ENCODE measurements around the gene PPL.

The PPL gene

GRCh38 chr16:4883501-4883900 lies 53.4 kb downstream of the PPL start:
- Histone ChIP-seq H3F3A (ENCODE audit: insufficient read depth, low read length) (no peaks in the 10 kb centered on the region), H3K27ac (ENCODE audit: low read depth, low read length, poor library complexity, severe bottlenecking) (no peak overlapping the region)

GRCh38 chr16:4882633-4883285 lies 54.2 kb downstream of the PPL start:
- Histone ChIP-seq H3K4me2 (ENCODE audit: low read length) (no peak overlapping the region), H3K79me2 (ENCODE audit: insufficient read depth, low read length) (no peaks in the 10 kb centered on the region), H3K9me2 (ENCODE audit: low read depth, low read length) (no peaks in the 10 kb centered on the region), H3K9ac (ENCODE audit: low read length) (no peak overlapping the region), H3K27ac (ENCODE audit: low read depth, low read length, poor library complexity, severe bottlenecking) (no peak overlapping the region), H3K9me3 (ENCODE audit: low read length) (no peaks in the 10 kb centered on the region), H2AFZ (ENCODE audit: low read length) (no peak overlapping the region), H3F3A (ENCODE audit: insufficient read depth, low read length) (no peaks in the 10 kb centered on the region), H4K20me1 (ENCODE audit: insufficient read depth, low read length) (no peaks in the 10 kb centered on the region), H3K27me3 (ENCODE audit: insufficient read depth, low read length) (no peaks in the 10 kb centered on the region), H3K36me3 (ENCODE audit: insufficient read depth, low read length) (peaks cover 79% of the 10 kb centered on the region), H3K4me3 (ENCODE audit: low read depth, low read length, poor library complexity, severe bottlenecking) (no peak overlapping the region), H3K4me1 (ENCODE audit: insufficient read depth, low read length, severe bottlenecking) (no peaks in the 10 kb centered on the region)
- TF ChIP-seq CTCF (IDR thresholded peaks at IDR 0.05; ENCODE audit: low read length), result no peak
- no peak for TF ChIP-seq EZH2 (IDR thresholded peaks at IDR 0.05; ENCODE audit: borderline replicate concordance, low read length)

More at GRCh38 chr16:4883501-4883900, 53.4 kb downstream of the PPL start:
- Histone ChIP-seq H4K20me1 (ENCODE audit: insufficient read depth, low read length) (no peaks in the 10 kb centered on the region), H3K9me2 (ENCODE audit: low read depth, low read length) (no peaks in the 10 kb centered on the region), H2AFZ (ENCODE audit: low read length) (no peak overlapping the region), H3K4me2 (ENCODE audit: low read length) (no peak overlapping the region), H3K27me3 (ENCODE audit: insufficient read depth, low read length) (no peaks in the 10 kb centered on the region), H3K9ac (ENCODE audit: low read length) (no peak overlapping the region), H3K4me3 (ENCODE audit: low read depth, low read length, poor library complexity, severe bottlenecking) (no peak overlapping the region), H3K79me2 (ENCODE audit: insufficient read depth, low read length) (no peaks in the 10 kb centered on the region), H3K36me3 (ENCODE audit: insufficient read depth, low read length) (peaks cover 72% of the 10 kb centered on the region), H3K4me1 (ENCODE audit: insufficient read depth, low read length, severe bottlenecking) (no peaks in the 10 kb centered on the region), H3K9me3 (ENCODE audit: low read length) (no peaks in the 10 kb centered on the region)
- no peak for TF ChIP-seq CTCF (IDR thresholded peaks at IDR 0.05; ENCODE audit: low read length)
- no peak for TF ChIP-seq EZH2 (IDR thresholded peaks at IDR 0.05; ENCODE audit: borderline replicate concordance, low read length)

GRCh38 chr16:4882000-4882632 lies 54.8 kb downstream of the PPL start:
- H3K4me2 ChIP-seq (ENCODE audit: low read length), result no peak overlapping the region
- H3K36me3 ChIP-seq (ENCODE audit: insufficient read depth, low read length), result peaks cover 86% of the 10 kb centered on the region

More at GRCh38 chr16:4882000-4882632, 54.8 kb downstream of the PPL start:
- no peak overlapping the region for H3K4me3 ChIP-seq (ENCODE audit: low read depth, low read length, poor library complexity, severe bottlenecking)
- no peak for TF ChIP-seq EZH2 (IDR thresholded peaks at IDR 0.05; ENCODE audit: borderline replicate concordance, low read length)
- no peak for TF ChIP-seq CTCF (IDR thresholded peaks at IDR 0.05; ENCODE audit: low read length)
- H3K27me3 ChIP-seq (ENCODE audit: insufficient read depth, low read length), result no peaks in the 10 kb centered on the region
- H3K9me3 ChIP-seq (ENCODE audit: low read length), result no peaks in the 10 kb centered on the region
- H3K27ac ChIP-seq (ENCODE audit: low read depth, low read length, poor library complexity, severe bottlenecking), result no peak overlapping the region
- H3F3A ChIP-seq (ENCODE audit: insufficient read depth, low read length), result no peaks in the 10 kb centered on the region
- no peaks in the 10 kb centered on the region for H3K9me2 ChIP-seq (ENCODE audit: low read depth, low read length)
- no peaks in the 10 kb centered on the region for H3K4me1 ChIP-seq (ENCODE audit: insufficient read depth, low read length, severe bottlenecking)
- H2AFZ ChIP-seq (ENCODE audit: low read length), result no peak overlapping the region
- H4K20me1 ChIP-seq (ENCODE audit: insufficient read depth, low read length), result no peaks in the 10 kb centered on the region
- no peaks in the 10 kb centered on the region for H3K79me2 ChIP-seq (ENCODE audit: insufficient read depth, low read length)
- no peak overlapping the region for H3K9ac ChIP-seq (ENCODE audit: low read length)

Measured in OCI-LY1 (cell line).